NOMO-1 treated with DMSO at 0.1 percent for 48 hours (cell line): Measurements from ENCODE around the gene TBL1XR1.

Source experiments
- DNase-seq: peaks from one replicate; lab custom pipeline; 2025; ENCODE audit not compliant: unreplicated experiment; lab: John Stamatoyannopoulos, UW

Gene TBL1XR1

GRCh38 chr3:177197041-177197726, at the start of gene TBL1XR1:
TSS of gene TBL1XR1 (minus strand) at chr3:177197482. CDS start at chr3:177064977, 132,505 bp downstream.
- peak; percentile 98 for DNase-seq

- no peak for DNase-seq
Observed at GRCh38 chr3:177245250-177245649, 48.0 kb upstream of the TBL1XR1 start.

- DNase-seq = no peak
Observed at GRCh38 chr3:177244606-177245005, 47.3 kb upstream of the TBL1XR1 start.

- no peak for DNase-seq
Observed at GRCh38 chr3:177238686-177239216, 41.5 kb upstream of the TBL1XR1 start.

- DNase-seq = no peak
Observed at GRCh38 chr3:177237206-177237605, 39.9 kb upstream of the TBL1XR1 start.

- DNase-seq = no peak
Observed at GRCh38 chr3:177236704-177237103, 39.4 kb upstream of the TBL1XR1 start.

- no peak for DNase-seq
Observed at GRCh38 chr3:177234121-177234520, 36.8 kb upstream of the TBL1XR1 start.

- peak; percentile 46 for DNase-seq
Observed at GRCh38 chr3:177231242-177231641, 34.0 kb upstream of the TBL1XR1 start.

- DNase-seq = no peak
Observed at GRCh38 chr3:177230641-177231040, 33.4 kb upstream of the TBL1XR1 start.

GRCh38 chr3:177229791-177230190, 32.5 kb upstream of the TBL1XR1 start:
- no peak for DNase-seq

GRCh38 chr3:177228601-177229190, 31.4 kb upstream of the TBL1XR1 start:
- no peak for DNase-seq

- peak; percentile 17 for DNase-seq
Observed at GRCh38 chr3:177224414-177224813, 27.1 kb upstream of the TBL1XR1 start.

GRCh38 chr3:177221744-177222143, 24.5 kb upstream of the TBL1XR1 start:
- peak; percentile 32 for DNase-seq

GRCh38 chr3:177220136-177220974, 23.1 kb upstream of the TBL1XR1 start:
- no peak for DNase-seq

GRCh38 chr3:177213801-177214535, 16.7 kb upstream of the TBL1XR1 start:
- no peak for DNase-seq

GRCh38 chr3:177212756-177213155, 15.5 kb upstream of the TBL1XR1 start:
- DNase-seq = no peak

- no peak for DNase-seq
Observed at GRCh38 chr3:177212278-177212610, 15.0 kb upstream of the TBL1XR1 start.

- peak; percentile 78 for DNase-seq
Observed at GRCh38 chr3:177211503-177212277, 14.4 kb upstream of the TBL1XR1 start.

GRCh38 chr3:177210744-177211502, 13.6 kb upstream of the TBL1XR1 start:
- DNase-seq = no peak

- no peak for DNase-seq
Observed at GRCh38 chr3:177209509-177209908, 12.2 kb upstream of the TBL1XR1 start.
